H1 (cell line): ENCODE results near the gene ATF7. TPM values are rescaled to one million over a fixed set of nuclear protein-coding genes. Genes with fewer than 3 reads are reported as not detected.

ENCODE experiments used
- ATF2 ChIP-seq: IDR thresholded peaks from 2 replicates; pipeline ENCODE4 v1.6.1; 2012; ENCODE audit warnings: low read length, inconsistent platforms
- CEBPB ChIP-seq: IDR thresholded peaks from 2 replicates; pipeline ENCODE4 v1.6.1; 2012; ENCODE audit warnings: low read depth, low read length
- CREB1 ChIP-seq: IDR thresholded peaks from 2 replicates; pipeline ENCODE4 v1.6.1; 2012; ENCODE audit warnings: inconsistent platforms
- KDM1A ChIP-seq: fragments of 200-600, 300-600 bp; sonication (generic); IDR thresholded peaks from 2 replicates; pipeline ENCODE4 v1.7.1; 2016; ENCODE audit warnings: mild to moderate bottlenecking, low read length, borderline replicate concordance
- NRF1 ChIP-seq: IDR thresholded peaks from 2 replicates; pipeline ENCODE4 v1.6.1; 2011; ENCODE audit warnings: mild to moderate bottlenecking, low read depth, low read length, improper control_type of control experiment
- POLR2A ChIP-seq, 2 experiments: IDR thresholded peaks; 1 replicate in 1 of 2; 2 replicates in 1 of 2; pipeline ENCODE4 v1.6.1; 2011; ENCODE audit warnings: low read depth in 2 of 2, low read length in 2 of 2, mild to moderate bottlenecking in 2 of 2; ENCODE audit errors: control extremely low read depth in 1 of 2
- SAP30 ChIP-seq: fragments of 300-600 bp; sonication (generic); IDR thresholded peaks from 2 replicates; pipeline ENCODE4 v1.7.1; 2012; ENCODE audit warnings: low read length, moderate library complexity, mild to moderate bottlenecking, inconsistent platforms; ENCODE audit not compliant: insufficient read depth, insufficient replicate concordance
- SUZ12 ChIP-seq: fragments of 200-600 bp; sonication (generic); IDR thresholded peaks from 2 replicates; pipeline ENCODE4 v1.6.1; 2012; ENCODE audit warnings: mild to moderate bottlenecking, inconsistent platforms, low read length, moderate library complexity, mixed read lengths
- TEAD4 ChIP-seq: IDR thresholded peaks from 2 replicates; pipeline ENCODE4 v1.6.1; 2012; ENCODE audit warnings: low read depth, low read length, inconsistent platforms, mixed read lengths
- ZNF274 ChIP-seq: IDR thresholded peaks from 2 replicates; pipeline ENCODE4 v1.7.0; 2012; ENCODE audit warnings: low read length, borderline replicate concordance; ENCODE audit errors: extremely low read depth
- polyA plus RNA-seq, 7 experiments: library from polyadenylated mRNA; depleted of rRNA in 3 of 7; stranded (reverse) in 5 of 7; unstranded in 2 of 7; fragments of >200 nt in 5 of 7; fragments of 200-250 nt in 2 of 7; gene quantifications; 1 replicate in 5 of 7; 2 replicates in 1 of 7; 4 replicates in 1 of 7; pipeline versions ENCODE4 v1.2.1 to v1.2.3, GENCODE V29; 2011 to 2013; ENCODE audit warnings: missing spikeins in 2 of 7, mixed read lengths in 2 of 7
- total RNA-seq: library from RNA; stranded (reverse); fragmentation: NEBNext Ultra II Directional; extraction: Animal tissue kit (Norgen Biotek cat#: 25700); gene quantifications from 2 replicates; pipeline ENCODE4 v1.2.1, GENCODE V29; 2021
- TF ChIP-seq, protein P1 (sequence below): fragments of 300-600 bp; sonication (generic); IDR thresholded peaks from 2 replicates; pipeline ENCODE4 v1.7.1; 2012; ENCODE audit warnings: low read length, moderate library complexity, mild to moderate bottlenecking, inconsistent platforms; ENCODE audit not compliant: insufficient replicate concordance

ATF7 gene
- total and polyA plus RNA-seq, 2 of the 8 experiments (the other 6 are each of a cell fraction or from before 2014, with no cell fraction given): 10.1 to 16.6 TPM

DNA sequence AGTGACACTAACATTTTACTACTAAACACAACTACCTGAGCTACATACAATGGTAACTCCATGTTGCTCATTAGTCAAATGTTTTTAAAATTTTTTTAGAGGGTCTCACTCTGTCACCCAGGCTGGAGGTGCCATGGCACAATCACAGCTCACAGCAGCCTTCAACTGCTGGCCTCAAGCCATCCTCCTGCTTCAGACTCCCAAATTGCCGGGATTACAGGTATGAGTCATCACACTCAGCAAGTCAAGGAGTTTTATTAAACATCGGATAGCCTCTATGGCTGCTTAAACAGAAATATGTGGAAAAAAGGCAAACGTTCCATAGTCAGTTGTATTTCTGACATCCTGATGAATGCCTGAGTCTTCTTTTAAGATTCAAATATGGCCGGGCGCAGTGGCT, 107.8 kb downstream of the ATF7 start (continued):
- TF ChIP-seq, protein P1, sequence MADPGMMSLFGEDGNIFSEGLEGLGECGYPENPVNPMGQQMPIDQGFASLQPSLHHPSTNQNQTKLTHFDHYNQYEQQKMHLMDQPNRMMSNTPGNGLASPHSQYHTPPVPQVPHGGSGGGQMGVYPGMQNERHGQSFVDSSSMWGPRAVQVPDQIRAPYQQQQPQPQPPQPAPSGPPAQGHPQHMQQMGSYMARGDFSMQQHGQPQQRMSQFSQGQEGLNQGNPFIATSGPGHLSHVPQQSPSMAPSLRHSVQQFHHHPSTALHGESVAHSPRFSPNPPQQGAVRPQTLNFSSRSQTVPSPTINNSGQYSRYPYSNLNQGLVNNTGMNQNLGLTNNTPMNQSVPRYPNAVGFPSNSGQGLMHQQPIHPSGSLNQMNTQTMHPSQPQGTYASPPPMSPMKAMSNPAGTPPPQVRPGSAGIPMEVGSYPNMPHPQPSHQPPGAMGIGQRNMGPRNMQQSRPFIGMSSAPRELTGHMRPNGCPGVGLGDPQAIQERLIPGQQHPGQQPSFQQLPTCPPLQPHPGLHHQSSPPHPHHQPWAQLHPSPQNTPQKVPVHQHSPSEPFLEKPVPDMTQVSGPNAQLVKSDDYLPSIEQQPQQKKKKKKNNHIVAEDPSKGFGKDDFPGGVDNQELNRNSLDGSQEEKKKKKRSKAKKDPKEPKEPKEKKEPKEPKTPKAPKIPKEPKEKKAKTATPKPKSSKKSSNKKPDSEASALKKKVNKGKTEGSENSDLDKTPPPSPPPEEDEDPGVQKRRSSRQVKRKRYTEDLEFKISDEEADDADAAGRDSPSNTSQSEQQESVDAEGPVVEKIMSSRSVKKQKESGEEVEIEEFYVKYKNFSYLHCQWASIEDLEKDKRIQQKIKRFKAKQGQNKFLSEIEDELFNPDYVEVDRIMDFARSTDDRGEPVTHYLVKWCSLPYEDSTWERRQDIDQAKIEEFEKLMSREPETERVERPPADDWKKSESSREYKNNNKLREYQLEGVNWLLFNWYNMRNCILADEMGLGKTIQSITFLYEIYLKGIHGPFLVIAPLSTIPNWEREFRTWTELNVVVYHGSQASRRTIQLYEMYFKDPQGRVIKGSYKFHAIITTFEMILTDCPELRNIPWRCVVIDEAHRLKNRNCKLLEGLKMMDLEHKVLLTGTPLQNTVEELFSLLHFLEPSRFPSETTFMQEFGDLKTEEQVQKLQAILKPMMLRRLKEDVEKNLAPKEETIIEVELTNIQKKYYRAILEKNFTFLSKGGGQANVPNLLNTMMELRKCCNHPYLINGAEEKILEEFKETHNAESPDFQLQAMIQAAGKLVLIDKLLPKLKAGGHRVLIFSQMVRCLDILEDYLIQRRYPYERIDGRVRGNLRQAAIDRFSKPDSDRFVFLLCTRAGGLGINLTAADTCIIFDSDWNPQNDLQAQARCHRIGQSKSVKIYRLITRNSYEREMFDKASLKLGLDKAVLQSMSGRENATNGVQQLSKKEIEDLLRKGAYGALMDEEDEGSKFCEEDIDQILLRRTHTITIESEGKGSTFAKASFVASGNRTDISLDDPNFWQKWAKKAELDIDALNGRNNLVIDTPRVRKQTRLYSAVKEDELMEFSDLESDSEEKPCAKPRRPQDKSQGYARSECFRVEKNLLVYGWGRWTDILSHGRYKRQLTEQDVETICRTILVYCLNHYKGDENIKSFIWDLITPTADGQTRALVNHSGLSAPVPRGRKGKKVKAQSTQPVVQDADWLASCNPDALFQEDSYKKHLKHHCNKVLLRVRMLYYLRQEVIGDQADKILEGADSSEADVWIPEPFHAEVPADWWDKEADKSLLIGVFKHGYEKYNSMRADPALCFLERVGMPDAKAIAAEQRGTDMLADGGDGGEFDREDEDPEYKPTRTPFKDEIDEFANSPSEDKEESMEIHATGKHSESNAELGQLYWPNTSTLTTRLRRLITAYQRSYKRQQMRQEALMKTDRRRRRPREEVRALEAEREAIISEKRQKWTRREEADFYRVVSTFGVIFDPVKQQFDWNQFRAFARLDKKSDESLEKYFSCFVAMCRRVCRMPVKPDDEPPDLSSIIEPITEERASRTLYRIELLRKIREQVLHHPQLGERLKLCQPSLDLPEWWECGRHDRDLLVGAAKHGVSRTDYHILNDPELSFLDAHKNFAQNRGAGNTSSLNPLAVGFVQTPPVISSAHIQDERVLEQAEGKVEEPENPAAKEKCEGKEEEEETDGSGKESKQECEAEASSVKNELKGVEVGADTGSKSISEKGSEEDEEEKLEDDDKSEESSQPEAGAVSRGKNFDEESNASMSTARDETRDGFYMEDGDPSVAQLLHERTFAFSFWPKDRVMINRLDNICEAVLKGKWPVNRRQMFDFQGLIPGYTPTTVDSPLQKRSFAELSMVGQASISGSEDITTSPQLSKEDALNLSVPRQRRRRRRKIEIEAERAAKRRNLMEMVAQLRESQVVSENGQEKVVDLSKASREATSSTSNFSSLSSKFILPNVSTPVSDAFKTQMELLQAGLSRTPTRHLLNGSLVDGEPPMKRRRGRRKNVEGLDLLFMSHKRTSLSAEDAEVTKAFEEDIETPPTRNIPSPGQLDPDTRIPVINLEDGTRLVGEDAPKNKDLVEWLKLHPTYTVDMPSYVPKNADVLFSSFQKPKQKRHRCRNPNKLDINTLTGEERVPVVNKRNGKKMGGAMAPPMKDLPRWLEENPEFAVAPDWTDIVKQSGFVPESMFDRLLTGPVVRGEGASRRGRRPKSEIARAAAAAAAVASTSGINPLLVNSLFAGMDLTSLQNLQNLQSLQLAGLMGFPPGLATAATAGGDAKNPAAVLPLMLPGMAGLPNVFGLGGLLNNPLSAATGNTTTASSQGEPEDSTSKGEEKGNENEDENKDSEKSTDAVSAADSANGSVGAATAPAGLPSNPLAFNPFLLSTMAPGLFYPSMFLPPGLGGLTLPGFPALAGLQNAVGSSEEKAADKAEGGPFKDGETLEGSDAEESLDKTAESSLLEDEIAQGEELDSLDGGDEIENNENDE: no peak
- TF ChIP-seq CREB1 (no peak), TEAD4 (no peak), ZNF274 (no peak), SUZ12 (no peak), ATF2 (no peak), SAP30 (no peak), KDM1A (no peak), CEBPB (no peak), POLR2A (IDR thresholded peaks at IDR 0.05; ENCODE audit: control extremely low read depth in 1 of 2, low read depth in 2 of 2, low read length in 2 of 2) (no peak), NRF1 (no peak)
